ENCODE results near the gene CYB561. TPM values are rescaled to one million over a fixed set of nuclear protein-coding genes. Genes with fewer than 3 reads are reported as not detected.

The CYB561 gene
- total RNA-seq, 1 donor from 2014 or later, result 8.1 TPM

DNA sequence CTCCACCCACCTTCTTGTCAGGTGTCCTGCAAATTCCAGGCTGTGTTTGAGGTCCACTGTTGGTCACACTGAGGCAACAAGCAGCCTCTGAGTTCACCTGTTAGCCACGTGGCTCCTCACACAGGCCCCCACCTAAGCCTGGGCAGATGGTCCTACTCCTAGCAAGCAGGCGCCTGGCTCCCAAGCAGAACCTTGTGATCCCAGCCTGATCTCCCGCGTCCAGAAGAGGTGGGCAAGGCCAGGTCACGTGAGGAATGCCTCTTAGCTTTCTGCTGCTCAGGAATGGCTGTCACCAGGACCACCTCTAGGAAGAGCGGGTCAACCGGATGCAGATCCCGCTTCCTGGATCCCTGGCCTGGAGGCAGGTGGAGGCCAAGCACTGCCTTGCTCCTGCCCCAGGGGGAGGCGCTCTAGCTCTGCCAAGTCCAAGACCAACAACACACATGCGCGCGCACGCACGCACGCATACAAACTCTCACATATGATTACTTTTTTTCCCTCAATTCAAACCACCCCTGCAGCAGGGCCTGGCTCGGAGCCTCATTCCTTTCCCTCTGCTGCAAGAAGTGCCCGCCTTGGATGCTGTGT, 9.5 kb downstream of the CYB561 start:
- FAIRE-seq, result no peak
- no peak for DNase-seq (ENCODE audit: low read depth)

DNA sequence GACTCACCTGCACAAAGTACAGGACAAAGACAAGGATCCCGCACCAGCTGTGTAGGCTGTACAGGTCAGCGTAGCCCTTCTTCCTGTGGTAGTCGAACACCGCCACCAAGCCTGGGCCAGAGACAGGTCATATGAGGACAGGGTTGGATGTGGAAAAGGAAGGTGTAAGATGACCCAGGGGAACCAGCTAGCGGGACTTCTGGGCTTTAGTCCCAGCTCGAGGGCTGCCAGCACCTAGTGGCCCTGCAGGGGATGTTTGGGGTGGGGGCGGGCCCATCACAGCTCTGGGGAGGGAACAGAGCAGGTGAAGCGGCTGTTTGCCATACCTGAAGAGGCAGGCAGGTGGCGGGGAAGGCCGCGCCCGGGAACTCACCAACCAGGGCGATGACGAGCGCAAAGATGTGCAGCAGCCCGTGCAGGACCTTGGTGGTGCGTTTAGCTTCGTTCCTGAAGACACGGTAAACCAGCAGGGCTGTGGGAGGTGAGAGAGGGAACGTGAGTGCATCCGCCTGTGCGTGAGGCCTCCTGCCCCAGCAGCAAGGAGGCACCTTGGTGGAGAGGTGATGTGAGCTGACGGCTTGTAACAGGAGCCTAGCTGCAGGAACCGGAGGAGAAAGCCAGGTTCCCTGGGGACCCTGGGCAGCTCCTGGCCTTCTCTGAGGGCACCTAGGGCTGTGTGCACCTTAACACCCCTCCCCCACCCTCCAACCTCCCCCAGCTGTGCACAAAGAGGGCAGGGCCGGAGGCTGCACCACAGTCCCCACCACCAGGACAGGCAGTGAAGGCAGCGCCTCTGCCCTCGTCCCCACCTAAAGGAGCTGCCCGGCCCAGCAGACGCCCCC, 10.2 kb downstream of the CYB561 start:
- no peaks in the 10 kb centered on the region for H3K9me3 Mint-ChIP-seq (ENCODE audit: unreplicated experiment)
- peaks cover 33% of the 10 kb centered on the region for H3K4me1 ChIP-seq (ENCODE audit: insufficient read depth, low read length)
- no peak overlapping the region for H3K4me2 ChIP-seq (ENCODE audit: low read length)
- peaks cover 7% of the 10 kb centered on the region for H4K20me1 ChIP-seq (ENCODE audit: insufficient read depth, low read length)
- no peak overlapping the region for H2AFZ ChIP-seq (ENCODE audit: low read depth, low read length)
- H3K27ac Mint-ChIP-seq (ENCODE audit: unreplicated experiment), result no peak overlapping the region
- no peaks in the 10 kb centered on the region for H3K36me3 Mint-ChIP-seq (ENCODE audit: low read depth, unreplicated experiment)
- TF ChIP-seq, protein P1, sequence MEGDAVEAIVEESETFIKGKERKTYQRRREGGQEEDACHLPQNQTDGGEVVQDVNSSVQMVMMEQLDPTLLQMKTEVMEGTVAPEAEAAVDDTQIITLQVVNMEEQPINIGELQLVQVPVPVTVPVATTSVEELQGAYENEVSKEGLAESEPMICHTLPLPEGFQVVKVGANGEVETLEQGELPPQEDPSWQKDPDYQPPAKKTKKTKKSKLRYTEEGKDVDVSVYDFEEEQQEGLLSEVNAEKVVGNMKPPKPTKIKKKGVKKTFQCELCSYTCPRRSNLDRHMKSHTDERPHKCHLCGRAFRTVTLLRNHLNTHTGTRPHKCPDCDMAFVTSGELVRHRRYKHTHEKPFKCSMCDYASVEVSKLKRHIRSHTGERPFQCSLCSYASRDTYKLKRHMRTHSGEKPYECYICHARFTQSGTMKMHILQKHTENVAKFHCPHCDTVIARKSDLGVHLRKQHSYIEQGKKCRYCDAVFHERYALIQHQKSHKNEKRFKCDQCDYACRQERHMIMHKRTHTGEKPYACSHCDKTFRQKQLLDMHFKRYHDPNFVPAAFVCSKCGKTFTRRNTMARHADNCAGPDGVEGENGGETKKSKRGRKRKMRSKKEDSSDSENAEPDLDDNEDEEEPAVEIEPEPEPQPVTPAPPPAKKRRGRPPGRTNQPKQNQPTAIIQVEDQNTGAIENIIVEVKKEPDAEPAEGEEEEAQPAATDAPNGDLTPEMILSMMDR (IDR thresholded peaks at IDR 0.05; ENCODE audit: insufficient read depth, low read depth, low read length), result no peak
- TF ChIP-seq EZH2 (IDR thresholded peaks at IDR 0.05; ENCODE audit: insufficient read depth, low read length), result no peak
- no peak overlapping the region for H3K27ac ChIP-seq (ENCODE audit: low read depth, low read length)
- no peaks in the 10 kb centered on the region for H3K9me3 ChIP-seq (ENCODE audit: insufficient read depth, low read depth, low read length)
- H3K79me2 ChIP-seq (ENCODE audit: insufficient read depth, low read length), result no peaks in the 10 kb centered on the region
- no peak overlapping the region for H3K4me3 ChIP-seq (ENCODE audit: insufficient read depth, low read depth, low read length)
- DNase-seq (ENCODE audit: low read depth), result no peak
- no peaks in the 10 kb centered on the region for H3K36me3 ChIP-seq (ENCODE audit: insufficient read depth, low read length)
- H3K4me3 Mint-ChIP-seq (ENCODE audit: unreplicated experiment), result no peak overlapping the region
- H3K27me3 ChIP-seq (ENCODE audit: insufficient read depth, low read length), result no peaks in the 10 kb centered on the region
- FAIRE-seq, result no peak
- peaks cover 16% of the 10 kb centered on the region for H3K4me1 Mint-ChIP-seq (ENCODE audit: low read depth, unreplicated experiment)
- no peaks in the 10 kb centered on the region for H3K27me3 Mint-ChIP-seq (ENCODE audit: low read depth, unreplicated experiment)
- no peak overlapping the region for H3K9ac ChIP-seq (ENCODE audit: low read length)

More for the DNA sequence above, 9.5 kb downstream of the CYB561 start:
- H2AFZ ChIP-seq (ENCODE audit: low read depth, low read length), result no peak overlapping the region
- no peak overlapping the region for H3K27ac ChIP-seq (ENCODE audit: low read depth, low read length)
- H3K36me3 Mint-ChIP-seq (ENCODE audit: low read depth, unreplicated experiment), result no peaks in the 10 kb centered on the region
- no peaks in the 10 kb centered on the region for H3K9me3 ChIP-seq (ENCODE audit: insufficient read depth, low read depth, low read length)
- H3K4me3 ChIP-seq (ENCODE audit: insufficient read depth, low read depth, low read length), result no peak overlapping the region
- peaks cover 16% of the 10 kb centered on the region for H3K4me1 Mint-ChIP-seq (ENCODE audit: low read depth, unreplicated experiment)
- peaks cover 32% of the 10 kb centered on the region for H3K4me1 ChIP-seq (ENCODE audit: insufficient read depth, low read length)
- H3K4me2 ChIP-seq (ENCODE audit: low read length), result no peak overlapping the region
- no peak overlapping the region for H3K4me3 Mint-ChIP-seq (ENCODE audit: unreplicated experiment)
- H3K27ac Mint-ChIP-seq (ENCODE audit: unreplicated experiment), result no peak overlapping the region
- H3K27me3 ChIP-seq (ENCODE audit: insufficient read depth, low read length), result no peaks in the 10 kb centered on the region
- H3K79me2 ChIP-seq (ENCODE audit: insufficient read depth, low read length), result no peaks in the 10 kb centered on the region
- no peak for TF ChIP-seq EZH2 (IDR thresholded peaks at IDR 0.05; ENCODE audit: insufficient read depth, low read length)
- TF ChIP-seq, protein P1 (IDR thresholded peaks at IDR 0.05; ENCODE audit: insufficient read depth, low read depth, low read length), result no peak
- H3K9ac ChIP-seq (ENCODE audit: low read length), result no peak overlapping the region
- no peaks in the 10 kb centered on the region for H3K36me3 ChIP-seq (ENCODE audit: insufficient read depth, low read length)
- peaks cover 7% of the 10 kb centered on the region for H4K20me1 ChIP-seq (ENCODE audit: insufficient read depth, low read length)
- no peaks in the 10 kb centered on the region for H3K27me3 Mint-ChIP-seq (ENCODE audit: low read depth, unreplicated experiment)
- H3K9me3 Mint-ChIP-seq (ENCODE audit: unreplicated experiment), result no peaks in the 10 kb centered on the region
